CD8-positive, alpha-beta memory T cell (primary cell): ENCODE results near the gene PPP2R5D. TPM values are rescaled to one million over a fixed set of nuclear protein-coding genes. Genes with fewer than 3 reads are reported as not detected.
A peak's percentile ranks its signal among the peaks of the same experiment; 100 is the strongest.

Experiments used
- CTCF ChIA-PET: fragments of 350-600 bp; sonication (Branson Sonifier 250); formaldehyde crosslinking; loops from one replicate; lab custom pipeline; 2021; ENCODE audit warnings: antibody characterized with exemption; lab: Charles Lee
- POLR2A ChIA-PET: fragments of 350-600 bp; sonication (Branson Sonifier 250); formaldehyde crosslinking; loops from one replicate; lab custom pipeline; 2021; ENCODE audit warnings: antibody characterized with exemption; lab: Charles Lee
- DNase-seq, 5 donors: peaks; one replicate each; pipeline versions ENCODE4 v3.0.0 to v3.0.0-alpha.2; 2020 to 2022; ENCODE audit warnings: mixed read lengths in 1 of 5
- H3K27ac ChIP-seq: one replicate; pipeline ENCODE4 v1.7.0; 2013; ENCODE audit warnings: low read depth, mild to moderate bottlenecking, low read length, moderate library complexity
- H3K27me3 ChIP-seq: 2 replicates; pipeline ENCODE4 v1.7.0; 2013; ENCODE audit warnings: low read length, mild to moderate bottlenecking; ENCODE audit not compliant: insufficient read depth, poor library complexity, severe bottlenecking
- H3K36me3 ChIP-seq: 2 replicates; pipeline ENCODE4 v1.7.0; 2013; ENCODE audit warnings: mild to moderate bottlenecking, low read length, moderate library complexity; ENCODE audit not compliant: insufficient read depth
- H3K4me1 ChIP-seq: 2 replicates; pipeline ENCODE4 v1.7.0; 2013; ENCODE audit warnings: mild to moderate bottlenecking, low read length, moderate library complexity; ENCODE audit not compliant: insufficient read depth
- H3K4me3 ChIP-seq: 2 replicates; pipeline ENCODE4 v1.7.0; 2013; ENCODE audit warnings: mild to moderate bottlenecking, low read length
- H3K9me3 ChIP-seq: 2 replicates; pipeline ENCODE4 v1.7.0; 2013; ENCODE audit warnings: mild to moderate bottlenecking, low read length
- H3K27ac Mint-ChIP-seq, 8 donors: one replicate each; pipeline ENCODE4 v1.8.0; 2020 to 2021; ENCODE audit warnings: mixed read lengths in 8 of 8, mild to moderate bottlenecking in 6 of 8, inconsistent platforms in 3 of 8, moderate library complexity in 3 of 8
- H3K27me3 Mint-ChIP-seq, 2 donors: one replicate each; pipeline ENCODE4 v1.8.0; 2020 to 2021; ENCODE audit warnings: mixed read lengths in 2 of 2, mild to moderate bottlenecking in 1 of 2, moderate library complexity in 1 of 2
- H3K36me3 Mint-ChIP-seq, 3 donors: one replicate each; pipeline ENCODE4 v1.8.0; 2020 to 2021; ENCODE audit warnings: mixed read lengths in 3 of 3, inconsistent platforms in 1 of 3, mild to moderate bottlenecking in 1 of 3
- H3K4me1 Mint-ChIP-seq, 3 donors: one replicate each; pipeline ENCODE4 v1.8.0; 2020 to 2021; ENCODE audit warnings: mixed read lengths in 3 of 3, inconsistent platforms in 1 of 3, mild to moderate bottlenecking in 1 of 3
- H3K4me3 Mint-ChIP-seq, 7 donors: one replicate each; pipeline ENCODE4 v1.8.0; 2020 to 2021; ENCODE audit warnings: mixed read lengths in 7 of 7, mild to moderate bottlenecking in 6 of 7, moderate library complexity in 4 of 7, inconsistent platforms in 2 of 7
- H3K9me3 Mint-ChIP-seq, 5 donors: one replicate each; pipeline ENCODE4 v1.8.0; 2020 to 2022; ENCODE audit warnings: mixed read lengths in 5 of 5, mild to moderate bottlenecking in 3 of 5, moderate library complexity in 2 of 5, inconsistent platforms in 1 of 5
- polyA plus RNA-seq: library from polyadenylated mRNA; unstranded; fragments of 300-500 nt; fragmentation: Illumina TruSeq; gene quantifications from one replicate; pipeline ENCODE4 v1.2.3, GENCODE V29; 2021
- total RNA-seq, 2 experiments: library from RNA; stranded (reverse); gene quantifications; one replicate each; pipeline ENCODE4 v1.2.3, GENCODE V29; 2021

PPP2R5D gene
- total and polyA plus RNA-seq, 3 experiments from 2014 or later, result 32.5 to 52.4 (median 52.2) TPM

DNA sequence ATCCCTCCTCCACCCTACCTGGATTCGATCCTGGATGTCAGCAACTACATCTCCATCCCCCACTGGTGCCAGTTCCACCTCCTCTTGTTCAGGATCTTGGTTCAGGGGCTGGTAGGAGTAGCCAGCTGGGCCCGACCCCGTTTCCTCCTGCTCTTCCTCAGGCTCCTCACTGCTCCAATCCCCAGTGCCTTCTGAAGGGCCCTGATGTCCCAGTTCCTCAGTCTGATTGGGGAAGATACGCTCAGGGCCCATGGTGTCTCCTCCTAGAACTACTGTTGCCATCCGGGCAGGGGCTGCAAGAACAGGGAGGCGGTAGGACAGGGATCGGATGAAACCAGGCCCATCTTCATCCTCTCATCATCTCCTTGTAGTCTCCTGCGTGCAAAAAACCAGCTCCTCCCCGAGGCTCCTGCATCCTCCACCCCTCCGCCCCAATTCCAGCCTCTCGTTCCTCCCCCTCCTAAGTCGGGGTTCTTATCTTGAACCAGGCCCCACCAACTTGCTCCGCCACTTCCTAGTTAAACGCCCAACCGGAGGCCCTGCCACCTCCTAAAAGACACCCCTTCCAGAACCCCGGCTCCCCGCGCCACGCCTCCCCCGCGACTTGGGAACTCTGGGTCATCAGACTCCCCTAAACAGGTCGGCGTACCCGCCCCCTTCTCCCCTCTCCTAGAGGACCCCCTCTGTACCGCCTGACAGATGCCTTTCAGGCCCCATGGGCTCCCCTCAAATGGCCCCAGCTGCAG lies 28.9 kb downstream of the PPP2R5D start:
- H3K4me3 ChIP-seq, result peak overlapping the region; percentile 81

DNA sequence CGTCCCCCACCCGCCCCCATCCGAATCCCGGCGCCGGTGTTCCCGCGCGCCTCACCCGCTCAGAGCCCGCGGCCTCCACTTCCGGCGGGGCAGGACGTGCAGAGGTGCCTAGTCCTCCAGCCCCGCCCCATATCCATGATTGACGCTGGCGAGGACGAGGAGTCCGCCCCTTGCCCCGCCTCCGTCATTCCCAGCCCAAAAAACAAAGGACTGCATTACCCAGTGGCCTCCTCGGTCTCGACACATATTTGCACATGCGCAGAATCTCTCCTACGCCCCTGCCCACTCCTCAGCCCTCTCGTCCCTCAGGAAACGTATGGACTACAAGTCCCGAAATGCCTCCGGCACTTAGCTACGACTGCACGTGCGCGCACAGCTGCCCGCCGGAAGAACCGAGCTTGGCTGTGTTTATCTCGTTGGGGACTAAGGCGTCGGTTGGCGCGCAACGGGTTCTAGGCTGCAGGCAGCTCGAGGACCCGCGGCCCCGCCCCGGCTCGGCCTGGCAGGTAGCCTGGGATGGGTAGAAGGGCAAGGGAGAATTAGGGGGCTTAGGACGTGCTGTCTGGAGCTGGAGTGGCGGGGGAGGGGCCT lies 29.6 kb downstream of the PPP2R5D start, which contains the start of the genes KLHDC3 and MEA1:
TSS of gene KLHDC3 (plus strand) at position 407 of the 591 bp plus-strand sequence. CDS start 2,944 bp downstream, outside the sequence.
TSS of gene MEA1 (minus strand) at position 104 of the 591 bp plus-strand sequence. CDS start 133 bp downstream, outside the sequence.
- CTCF ChIA-PET, result interaction anchor here (0.9 to 3.2 kb wide), 6 partner anchors 10 to 129 kb away, joined by 3 to 17 read pairs (median 4); partner anchors contain the start of genes CNPY3 and PPP2R5D
- H3K9me3 ChIP-seq, result no peaks in the 10 kb centered on the region
- H3K27me3 Mint-ChIP-seq, result peaks cover 0 to 2% of the 10 kb centered on the region in 2 donors
- H3K27ac ChIP-seq, result peak within 1 kb of the TSS; percentile 81
- H3K27ac Mint-ChIP-seq, result peak within 1 kb of the TSS; percentile 59 to 97 (median 92)
- H3K4me3 ChIP-seq, result peak within 1 kb of the TSS; percentile 81
- H3K36me3 ChIP-seq, result peaks cover 33% of the 10 kb centered on the region
- H3K4me1 ChIP-seq, result peaks cover 42% of the 10 kb centered on the region
- peaks cover 48 to 70% (median 54%) of the 10 kb centered on the region in 3 donors for H3K4me1 Mint-ChIP-seq
- H3K27me3 ChIP-seq, result no peaks in the 10 kb centered on the region
- POLR2A ChIA-PET, result interaction anchor here (0.5 to 3.4 kb wide), 10 partner anchors 10 to 496 kb away, joined by 3 to 24 read pairs (median 9); partner anchors contain the start of genes CNPY3, CUL7, KLC4 and LRRC73
- peaks cover 0 to 75% (median 5%) of the 10 kb centered on the region in 3 donors for H3K36me3 Mint-ChIP-seq
- no peaks in the 10 kb centered on the region for H3K9me3 Mint-ChIP-seq
- H3K4me3 Mint-ChIP-seq, result peak within 1 kb of the TSS; percentile 86 to 96 (median 90)
- peak; percentile 97 to 100 (median 99) for DNase-seq

More for the DNA sequence above, 28.9 kb downstream of the PPP2R5D start:
- Histone ChIP-seq H3K27ac (peak overlapping the region; percentile 81), H3K4me1 (peaks cover 42% of the 10 kb centered on the region), H3K9me3 (no peaks in the 10 kb centered on the region), H3K36me3 (peaks cover 34% of the 10 kb centered on the region), H3K27me3 (no peaks in the 10 kb centered on the region)
- CTCF ChIA-PET, result interaction anchor here (0.9 to 3.2 kb wide), 5 partner anchors 11 to 130 kb away, joined by 3 to 17 read pairs (median 5); partner anchors contain the start of gene PPP2R5D
- Mint-ChIP-seq H3K27me3 (peaks cover 0 to 2% of the 10 kb centered on the region in 2 donors), H3K4me3 (peak overlapping the region; percentile 86 to 96 (median 90)), H3K27ac (peak overlapping the region; percentile 59 to 97 (median 92)), H3K9me3 (no peaks in the 10 kb centered on the region), H3K36me3 (peaks cover 0 to 75% (median 6%) of the 10 kb centered on the region in 3 donors), H3K4me1 (peaks cover 47 to 69% (median 54%) of the 10 kb centered on the region in 3 donors)
- no peak for DNase-seq
- POLR2A ChIA-PET, result interaction anchor here (0.5 to 3.4 kb wide), 11 partner anchors 27 to 497 kb away, joined by 3 to 24 read pairs (median 5); partner anchors contain the start of genes CNPY3, CUL7, KLC4 and LRRC73

DNA sequence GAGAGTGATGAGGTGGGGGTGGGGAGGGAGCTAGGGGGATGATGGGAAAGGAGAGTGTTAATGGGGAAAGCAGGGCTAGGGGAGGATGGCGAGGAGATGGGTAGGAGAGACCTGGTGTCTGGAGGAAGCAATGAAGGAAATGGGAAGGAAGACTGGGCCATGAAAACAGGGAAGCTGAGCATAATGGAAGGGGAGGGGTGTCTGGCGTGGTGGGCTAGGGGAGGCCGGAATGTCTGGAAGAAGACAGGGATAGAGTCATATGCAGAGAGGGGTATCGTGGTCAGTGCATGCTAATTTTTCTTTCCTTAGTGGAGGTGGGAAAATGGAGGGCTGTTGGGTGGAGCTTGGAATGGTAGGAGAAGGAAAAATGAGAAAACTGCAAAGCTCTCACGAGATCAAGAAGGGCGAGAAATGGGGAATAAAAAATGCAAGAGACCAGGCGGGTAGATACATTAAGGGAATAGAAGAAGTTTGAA lies 30.1 kb downstream of the PPP2R5D start:
- ChIA-PET CTCF (interaction anchor here (0.9 to 3.2 kb wide), 6 partner anchors 10 to 129 kb away, joined by 3 to 17 read pairs (median 4); partner anchors contain the start of genes CNPY3 and PPP2R5D), POLR2A (interaction anchor here (0.5 to 3.4 kb wide), 9 partner anchors 9 to 496 kb away, joined by 3 to 24 read pairs (median 13); partner anchors contain the start of genes CNPY3, CUL7, KLC4 and LRRC73)
- Histone ChIP-seq H3K27ac (peak overlapping the region; percentile 81), H3K36me3 (peaks cover 28% of the 10 kb centered on the region), H3K4me3 (peak overlapping the region; percentile 81), H3K9me3 (no peaks in the 10 kb centered on the region), H3K27me3 (no peaks in the 10 kb centered on the region), H3K4me1 (peaks cover 42% of the 10 kb centered on the region)
- Mint-ChIP-seq H3K9me3 (no peaks in the 10 kb centered on the region), H3K36me3 (peaks cover 0 to 74% (median 9%) of the 10 kb centered on the region in 3 donors), H3K27me3 (peaks cover 0 to 2% of the 10 kb centered on the region in 2 donors), H3K27ac (peak overlapping the region; percentile 40 to 97 (median 88)), H3K4me3 (peak overlapping the region; percentile 86 to 96 (median 90)), H3K4me1 (peaks cover 48 to 70% (median 58%) of the 10 kb centered on the region in 3 donors)
- DNase-seq, result no peak

DNA sequence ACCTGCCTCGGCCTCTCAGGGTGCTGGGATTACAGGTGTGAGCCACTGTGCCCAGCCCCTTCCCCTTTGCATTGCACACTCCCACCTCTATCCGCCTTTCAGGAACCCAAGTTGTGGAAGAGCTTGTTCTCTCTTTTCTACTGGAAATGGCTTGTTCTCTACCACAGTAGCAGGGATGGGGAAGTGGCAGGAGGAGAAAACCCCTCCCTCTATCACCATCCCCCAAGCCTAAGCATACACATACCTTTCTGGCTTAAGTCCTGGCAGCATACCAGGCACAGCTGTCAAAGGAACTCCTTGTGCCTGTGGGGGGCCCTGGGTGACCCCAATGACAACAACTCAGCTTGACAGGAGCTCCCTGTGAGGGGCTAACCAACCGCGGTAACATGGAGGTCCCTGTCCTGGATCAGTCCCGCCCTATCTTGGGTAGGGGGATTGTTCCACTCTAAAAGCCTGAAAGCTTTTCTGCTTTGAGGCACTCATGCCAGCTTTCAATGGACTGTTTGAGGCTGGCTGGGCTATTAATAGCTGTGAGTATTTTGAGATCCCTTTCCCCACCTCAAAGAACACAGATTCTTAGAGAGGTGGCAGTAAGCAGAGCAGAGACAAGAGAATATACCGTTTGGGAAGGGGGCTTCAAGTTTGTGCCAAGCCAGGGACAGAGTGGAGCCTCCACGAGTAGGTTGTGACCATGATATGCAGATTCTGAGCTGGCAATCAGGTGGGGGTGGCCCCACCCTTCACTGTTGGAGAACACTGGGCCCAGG lies 32.0 kb downstream of the PPP2R5D start:
- H3K9me3 Mint-ChIP-seq, result no peaks in the 10 kb centered on the region
- H3K27ac Mint-ChIP-seq, result peak overlapping the region in 4 of 8 donors; percentile 14 to 88 (median 70)
- H3K4me1 Mint-ChIP-seq, result peaks cover 53 to 72% (median 59%) of the 10 kb centered on the region in 3 donors
- peaks cover 0 to 68% (median 7%) of the 10 kb centered on the region in 3 donors for H3K36me3 Mint-ChIP-seq
- Histone ChIP-seq H3K27me3 (no peaks in the 10 kb centered on the region), H3K36me3 (peaks cover 18% of the 10 kb centered on the region), H3K4me3 (no peak overlapping the region), H3K4me1 (peaks cover 51% of the 10 kb centered on the region), H3K27ac (peak overlapping the region; percentile 15), H3K9me3 (no peaks in the 10 kb centered on the region)
- POLR2A ChIA-PET, result interaction anchor here (1.4 kb wide), 1 partner anchor 87 kb away, joined by 3 read pairs; the partner anchor contains the start of gene CNPY3
- H3K27me3 Mint-ChIP-seq, result peaks cover 0 to 2% of the 10 kb centered on the region in 2 donors
- CTCF ChIA-PET, result interaction anchor here (1.3 kb wide), 2 partner anchors 16 to 37 kb away, joined by 3 read pairs; partner anchors contain the start of gene CUL7
- peak overlapping the region; percentile 24 to 87 (median 47) for H3K4me3 Mint-ChIP-seq
- DNase-seq, result no peak

DNA sequence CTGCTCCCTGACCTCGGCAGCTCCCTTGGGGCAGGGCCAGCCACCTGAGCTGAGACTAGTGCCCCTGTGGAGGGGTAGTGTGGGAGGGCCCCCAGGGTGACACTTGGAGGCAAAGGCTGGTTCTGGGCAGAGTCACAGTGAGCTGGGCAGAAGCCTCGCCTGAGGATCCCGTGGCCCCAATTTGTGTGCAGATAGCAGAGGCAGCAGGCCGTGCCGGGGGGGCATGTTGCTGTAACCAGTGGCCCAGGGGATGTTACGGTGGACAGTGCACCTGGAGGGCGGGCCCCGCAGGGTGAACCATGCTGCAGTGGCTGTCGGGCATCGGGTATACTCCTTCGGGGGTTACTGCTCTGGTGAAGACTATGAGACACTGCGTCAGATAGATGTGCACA lies 32.6 kb downstream of the PPP2R5D start:
- H3K36me3 ChIP-seq, result peaks cover 16% of the 10 kb centered on the region
- no peaks in the 10 kb centered on the region for H3K27me3 ChIP-seq
- DNase-seq, result no peak
- H3K4me3 Mint-ChIP-seq, result peak overlapping the region in 1 of 7 donors; percentile 6
- ChIA-PET POLR2A (interaction anchor here (1.4 kb wide), 1 partner anchor 88 kb away, joined by 3 read pairs; the partner anchor contains the start of gene CNPY3), CTCF (interaction anchor here (1.3 kb wide), 1 partner anchor 16 kb away, joined by 3 read pairs; no protein-coding TSS in a partner anchor)
- H3K9me3 ChIP-seq, result no peaks in the 10 kb centered on the region
- H3K4me3 ChIP-seq, result no peak overlapping the region
- no peaks in the 10 kb centered on the region for H3K9me3 Mint-ChIP-seq
- peaks cover 51% of the 10 kb centered on the region for H3K4me1 ChIP-seq
- H3K27ac Mint-ChIP-seq, result peak overlapping the region in 2 of 8 donors; percentile 14 to 88
- H3K27ac ChIP-seq, result no peak overlapping the region
- peaks cover 0 to 67% (median 8%) of the 10 kb centered on the region in 3 donors for H3K36me3 Mint-ChIP-seq
- H3K4me1 Mint-ChIP-seq, result peaks cover 52 to 70% (median 57%) of the 10 kb centered on the region in 3 donors
- peaks cover 0 to 2% of the 10 kb centered on the region in 2 donors for H3K27me3 Mint-ChIP-seq

DNA sequence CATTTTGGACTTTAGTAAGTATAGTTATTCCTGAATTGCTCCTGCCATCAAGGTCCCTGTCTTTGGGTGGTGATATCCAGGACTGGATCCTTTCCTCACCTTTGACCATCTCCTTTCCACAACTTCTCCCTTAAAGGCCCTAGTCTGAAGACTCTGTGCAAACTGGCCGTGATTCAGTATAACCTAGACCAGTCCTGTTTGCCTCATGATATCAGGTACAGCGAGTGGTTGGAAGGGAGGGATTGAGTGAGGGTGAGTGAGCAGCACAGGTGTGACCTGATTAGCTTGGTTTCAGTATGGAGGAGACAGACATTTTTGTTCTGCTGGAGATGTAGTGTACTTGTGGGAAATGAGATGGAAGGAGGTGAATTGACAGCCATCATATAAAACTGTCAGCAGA lies 34.8 kb downstream of the PPP2R5D start:
- Histone ChIP-seq H3K27ac (no peak overlapping the region), H3K4me1 (peaks cover 50% of the 10 kb centered on the region), H3K4me3 (no peak overlapping the region), H3K36me3 (peaks cover 11% of the 10 kb centered on the region), H3K9me3 (no peaks in the 10 kb centered on the region), H3K27me3 (no peaks in the 10 kb centered on the region)
- no peaks in the 10 kb centered on the region for H3K9me3 Mint-ChIP-seq
- ChIA-PET POLR2A (interaction anchor here (0.5 kb wide), 1 partner anchor 1065 kb away, joined by 3 read pairs; no protein-coding TSS in a partner anchor), CTCF (no interaction called here)
- H3K27ac Mint-ChIP-seq, result peak overlapping the region in 4 of 8 donors; percentile 12 to 84 (median 76)
- H3K27me3 Mint-ChIP-seq, result no peaks in the 10 kb centered on the region
- DNase-seq, result no peak
- peaks cover 0 to 50% (median 11%) of the 10 kb centered on the region in 3 donors for H3K36me3 Mint-ChIP-seq
- peak overlapping the region in 3 of 7 donors; percentile 49 to 81 (median 50) for H3K4me3 Mint-ChIP-seq
- H3K4me1 Mint-ChIP-seq, result peaks cover 35 to 56% (median 43%) of the 10 kb centered on the region in 3 donors
